T-cell (primary cell): ENCODE measurements around the gene WDR55. TPM values are rescaled to one million over a fixed set of nuclear protein-coding genes. Genes with fewer than 3 reads are reported as not detected.
"Not testable (repeated sequence)": the region's sequence is repeated elsewhere in the genome, so short reads cannot be mapped to it uniquely, and the experiment has no call there.

Experiments used
- ATAC-seq, 4 experiments: fragments of 200-7000 bp in 3 of 4; fragments of 150-1000 bp in 1 of 4; cut with Tn5 transposase; replicated peaks in 1 of 4; 1 replicate in 3 of 4; 2 replicates in 1 of 4; pipeline ENCODE4 v1.10.0; 2021; ENCODE audit warnings: moderate library complexity in 3 of 4, mild to moderate bottlenecking in 2 of 4, moderate number of reproducible peaks in 1 of 4
- CTCF ChIA-PET, 2 donors: fragments of 300-600 bp; sonication (Branson Sonifier 250); formaldehyde crosslinking; loops; one replicate each; lab custom pipeline; 2022; ENCODE audit warnings: antibody characterized with exemption in 2 of 2; lab: Charles Lee
- POLR2A ChIA-PET, 2 donors: fragments of 300-600 bp; sonication (Branson Sonifier 250); formaldehyde crosslinking; loops; one replicate each; lab custom pipeline; 2022; ENCODE audit warnings: antibody characterized with exemption in 2 of 2; lab: Charles Lee
- DNase-seq, 35 experiments: peaks; one replicate each; pipeline versions ENCODE4 v3.0.0 to v3.0.0-alpha.2; 2013 to 2023
- H3K27ac ChIP-seq: one replicate; pipeline ENCODE4 v1.5.1; 2013; ENCODE audit warnings: low read length
- H3K27me3 ChIP-seq, 2 experiments: replicated peaks in 1 of 2; 1 replicate in 1 of 2; 2 replicates in 1 of 2; pipeline versions ENCODE4 v1.6.1 to v1.7.0; 2013; ENCODE audit warnings: low read length in 1 of 2, mixed read lengths in 1 of 2; ENCODE audit not compliant: control insufficient read depth in 2 of 2, insufficient read depth in 2 of 2; ENCODE audit errors: extremely low read depth in 1 of 2
- H3K36me3 ChIP-seq, 2 donors: 1 replicate in 1 of 2; 2 replicates in 1 of 2; pipeline versions ENCODE4 v1.6.1 to v1.7.0; 2013; ENCODE audit warnings: low read length in 1 of 2; ENCODE audit not compliant: control insufficient read depth in 2 of 2, insufficient read depth in 1 of 2; ENCODE audit errors: extremely low read depth in 1 of 2
- H3K4me1 ChIP-seq, 2 experiments: 1 replicate in 1 of 2; 2 replicates in 1 of 2; pipeline versions ENCODE4 v1.6.1 to v1.7.0; 2013; ENCODE audit warnings: low read length in 2 of 2, mixed read lengths in 1 of 2; ENCODE audit not compliant: insufficient read depth in 2 of 2, control insufficient read depth in 1 of 2; ENCODE audit errors: extremely low read depth in 1 of 2
- H3K4me3 ChIP-seq, 2 donors: 1 replicate in 1 of 2; 2 replicates in 1 of 2; pipeline versions ENCODE4 v1.5.1 to v1.7.0; 2013; ENCODE audit warnings: mild to moderate bottlenecking in 2 of 2, low read length in 1 of 2, moderate library complexity in 1 of 2; ENCODE audit not compliant: control insufficient read depth in 1 of 2; ENCODE audit errors: extremely low read depth in 1 of 2
- H3K9me3 ChIP-seq: 2 replicates; pipeline ENCODE4 v1.7.0; 2013
- H3K27ac Mint-ChIP-seq, 2 donors: one replicate each; pipeline ENCODE4 v1.8.0; 2020 to 2021; ENCODE audit warnings: mild to moderate bottlenecking in 2 of 2, mixed read lengths in 2 of 2
- H3K27me3 Mint-ChIP-seq, 2 donors: one replicate each; pipeline ENCODE4 v1.8.0; 2021 to 2022; ENCODE audit warnings: mixed read lengths in 2 of 2
- H3K36me3 Mint-ChIP-seq: one replicate; pipeline ENCODE4 v1.8.0; 2021; ENCODE audit warnings: mixed read lengths
- H3K4me1 Mint-ChIP-seq, 3 donors: one replicate each; pipeline ENCODE4 v1.8.0; 2020 to 2022; ENCODE audit warnings: mixed read lengths in 3 of 3, mild to moderate bottlenecking in 1 of 3
- H3K4me3 Mint-ChIP-seq, 3 donors: one replicate each; pipeline ENCODE4 v1.8.0; 2020 to 2022; ENCODE audit warnings: mild to moderate bottlenecking in 3 of 3, mixed read lengths in 3 of 3, moderate library complexity in 3 of 3
- H3K9me3 Mint-ChIP-seq, 3 donors: one replicate each; pipeline ENCODE4 v1.8.0; 2020 to 2022; ENCODE audit warnings: mixed read lengths in 3 of 3
- WGBS: methylation state at CpG from one replicate; pipeline ENCODE4 v1.1.5; 2013; ENCODE audit warnings: missing lambda C conversion rate; ENCODE audit not compliant: insufficient coverage; 5-methylcytosine and 5-hydroxymethylcytosine counted together
- total RNA-seq, 35 experiments: library from RNA in 6 of 35; stranded (reverse) in 6 of 35; fragments of 120-200 nt in 1 of 35; gene quantifications; one replicate each; pipeline versions ENCODE4 v1.2.1 to v1.2.4 and lab custom pipeline; 2013 to 2026

WDR55 gene
- total RNA-seq, result 10 to 100 TPM; 36.6 to 50.9 (median 42.9) TPM
- total RNA-seq (2013), result 23.5 TPM
- total RNA-seq (lab: John Stamatoyannopoulos, UW), result 57.7 to 111 (median 73.9) reads per million in 29 experiments

GRCh38 chr5:140664359-140665119, at the start of gene WDR55:
Gene WDR55, plus strand, starts transcription at chr5:140664904. Its CDS starts 9 bp downstream, at chr5:140664913.
- H3K36me3 Mint-ChIP-seq, result peaks cover 59% of the 10 kb centered on the region
- ATAC-seq (peak; percentile 94 to 97 (median 94)), DNase-seq (peak; percentile 88 to 99 (median 96))
- peaks cover 19 to 64% of the 10 kb centered on the region in 2 donors for H3K36me3 ChIP-seq
- no peaks in the 10 kb centered on the region for H3K9me3 ChIP-seq
- peaks cover 33 to 35% (median 33%) of the 10 kb centered on the region in 3 donors for H3K4me1 Mint-ChIP-seq
- H3K27ac Mint-ChIP-seq, result peak within 1 kb of the TSS; percentile 98
- CTCF ChIA-PET, result interaction anchor here in 1 of 2 donors (1.2 kb wide), 1 partner anchor 17 kb away, joined by 6 read pairs; the partner anchor contains the start of genes IK and NDUFA2
- H3K4me3 Mint-ChIP-seq, result peak within 1 kb of the TSS; percentile 97 to 100 (median 98)
- H3K27me3 ChIP-seq, result no peaks in the 10 kb centered on the region
- H3K4me1 ChIP-seq, result peaks cover 6 to 24% of the 10 kb centered on the region in 2 experiments
- no peaks in the 10 kb centered on the region for H3K27me3 Mint-ChIP-seq
- peak within 1 kb of the TSS; percentile 96 to 97 for H3K4me3 ChIP-seq
- H3K27ac ChIP-seq, result peak within 1 kb of the TSS; percentile 97
- POLR2A ChIA-PET, result interaction anchor here (0.6 to 1.5 kb wide), 4 partner anchors 10 to 40 kb away, joined by 3 to 16 read pairs (median 4); partner anchors contain the start of genes IK (in 1 of the 2), NDUFA2 (in 1 of the 2) and ZMAT2 (in 1 of the 2)
- no peaks in the 10 kb centered on the region for H3K9me3 Mint-ChIP-seq
- 0% methylated on average over 48 of the region's 54 CpGs for WGBS

DNA sequence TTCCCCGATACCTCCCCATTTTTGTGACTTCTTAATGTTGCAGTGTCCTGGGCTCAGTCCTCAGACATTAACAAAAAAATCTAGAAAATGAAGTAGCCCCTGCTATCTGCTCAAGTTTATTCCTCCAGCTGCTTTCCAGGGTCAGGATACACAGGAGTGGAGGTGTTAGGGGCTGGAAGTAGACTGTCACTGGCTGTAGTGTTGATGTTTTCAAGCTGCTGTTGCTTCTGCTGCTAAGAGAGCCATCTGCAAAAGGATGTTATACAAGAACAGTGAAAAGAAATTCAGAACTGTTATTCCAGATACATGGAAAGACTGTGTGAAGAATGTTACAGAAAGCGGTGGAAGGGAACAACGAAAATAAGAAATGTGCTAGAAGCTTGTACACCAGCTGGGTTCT, 42.4 kb upstream of the WDR55 start:
- ATAC-seq, result no peak
- peaks cover 0 to 5% of the 10 kb centered on the region in 2 experiments for H3K27me3 ChIP-seq
- no peaks in the 10 kb centered on the region for H3K36me3 Mint-ChIP-seq
- H3K4me3 Mint-ChIP-seq, result no peak overlapping the region
- H3K27me3 Mint-ChIP-seq, result peaks cover 3 to 14% of the 10 kb centered on the region in 2 donors
- CTCF ChIA-PET, result interaction anchor here in 1 of 2 donors (0.6 kb wide), 1 partner anchor 234 kb away, joined by 3 read pairs; no protein-coding TSS in a partner anchor
- no peak overlapping the region for H3K27ac ChIP-seq
- POLR2A ChIA-PET, result interaction anchor here in 1 of 2 donors (1.0 kb wide), 1 partner anchor 57 kb away, joined by 4 read pairs; no protein-coding TSS in a partner anchor
- no peaks in the 10 kb centered on the region for H3K4me1 Mint-ChIP-seq
- no peaks in the 10 kb centered on the region for H3K36me3 ChIP-seq
- 92% methylated on average over 2 of the region's 3 CpGs for WGBS
- H3K4me3 ChIP-seq, result no peak overlapping the region
- DNase-seq, result no peak
- no peaks in the 10 kb centered on the region for H3K9me3 Mint-ChIP-seq
- no peaks in the 10 kb centered on the region for H3K4me1 ChIP-seq
- no peak overlapping the region for H3K27ac Mint-ChIP-seq
- H3K9me3 ChIP-seq, result no peaks in the 10 kb centered on the region

- H3K4me3 ChIP-seq, H3K27ac ChIP-seq, CTCF ChIA-PET, H3K9me3 ChIP-seq, H3K4me3 Mint-ChIP-seq, H3K27me3 ChIP-seq, H3K36me3 Mint-ChIP-seq, ATAC-seq, H3K4me1 ChIP-seq, H3K9me3 Mint-ChIP-seq, H3K27ac Mint-ChIP-seq, H3K4me1 Mint-ChIP-seq, H3K36me3 ChIP-seq, DNase-seq: not testable (repeated sequence)
- POLR2A ChIA-PET, result interaction anchor here in 1 of 2 donors (1.0 kb wide), 1 partner anchor 58 kb away, joined by 4 read pairs; no protein-coding TSS in a partner anchor
- H3K27me3 Mint-ChIP-seq, result peaks cover 7 to 10% of the 10 kb centered on the region in 2 donors
Measured at GRCh38 chr5:140623061-140623460, 41.6 kb upstream of the WDR55 start.

- CTCF ChIA-PET, H3K4me3 Mint-ChIP-seq, H3K36me3 Mint-ChIP-seq: not testable (repeated sequence)
Measured at GRCh38 chr5:140624886-140625285, 39.8 kb upstream of the WDR55 start.

GRCh38 chr5:140627972-140628371, 36.7 kb upstream of the WDR55 start:
- peaks cover 0 to 7% of the 10 kb centered on the region in 2 donors for H3K27me3 Mint-ChIP-seq
- Histone ChIP-seq H3K27me3 (peaks cover 0 to 12% of the 10 kb centered on the region in 2 experiments), H3K27ac (no peak overlapping the region), H3K36me3 (no peaks in the 10 kb centered on the region), H3K9me3 (no peaks in the 10 kb centered on the region), H3K4me3 (no peak overlapping the region), H3K4me1 (peaks cover 0 to 15% of the 10 kb centered on the region in 2 experiments)
- H3K9me3 Mint-ChIP-seq, result peaks cover 0 to 4% (median 0%) of the 10 kb centered on the region in 3 donors
- H3K27ac Mint-ChIP-seq, result no peak overlapping the region
- no peak overlapping the region for H3K4me3 Mint-ChIP-seq
- 100% methylated on average over 3 of the region's 6 CpGs for whole genome bisulfite sequencing
- no peak for ATAC-seq
- H3K4me1 Mint-ChIP-seq, result peaks cover 7 to 15% (median 11%) of the 10 kb centered on the region in 3 donors
- no peak for DNase-seq
- ChIA-PET CTCF (interaction anchor here in 1 of 2 donors (0.6 kb wide), 1 partner anchor 233 kb away, joined by 6 read pairs; no protein-coding TSS in a partner anchor), POLR2A (no interaction called here)
- no peaks in the 10 kb centered on the region for H3K36me3 Mint-ChIP-seq

More at GRCh38 chr5:140624886-140625285, 39.8 kb upstream of the WDR55 start:
- H3K36me3 ChIP-seq, H3K4me3 ChIP-seq, H3K4me1 ChIP-seq, H3K27ac Mint-ChIP-seq, H3K4me1 Mint-ChIP-seq, POLR2A ChIA-PET, H3K27ac ChIP-seq, H3K27me3 ChIP-seq, H3K9me3 ChIP-seq, DNase-seq, ATAC-seq, H3K9me3 Mint-ChIP-seq: not testable (repeated sequence)
- peaks cover 4 to 10% of the 10 kb centered on the region in 2 donors for H3K27me3 Mint-ChIP-seq
- WGBS, result 100% methylated on average over 4 of the region's 10 CpGs

DNA sequence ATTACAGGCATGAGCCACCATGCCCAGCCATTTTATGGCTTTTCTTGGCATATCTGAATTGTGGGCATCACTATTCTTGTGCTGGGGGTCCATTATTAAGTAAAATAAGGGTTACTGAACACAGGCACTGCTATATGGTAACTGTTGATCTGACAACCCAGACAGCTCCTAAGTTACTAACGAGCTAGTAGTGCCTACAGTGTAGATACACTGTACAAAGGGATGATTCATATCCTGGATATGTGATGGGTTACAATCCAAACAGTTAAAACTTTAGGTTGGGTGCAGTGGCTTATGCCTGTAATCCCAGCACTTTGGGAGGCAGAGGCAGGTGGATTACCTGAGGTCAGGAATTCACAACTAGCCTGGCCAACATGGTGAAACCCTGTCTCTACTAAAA, 36.0 kb upstream of the WDR55 start:
- Histone ChIP-seq H3K4me3 (no peak overlapping the region), H3K36me3 (no peaks in the 10 kb centered on the region), H3K4me1 (peaks cover 0 to 19% of the 10 kb centered on the region in 2 experiments), H3K27me3 (peaks cover 0 to 14% of the 10 kb centered on the region in 2 experiments), H3K9me3 (no peaks in the 10 kb centered on the region), H3K27ac (no peak overlapping the region)
- WGBS, result no CpG with 5 or more reads among the region's 1 CpG
- CTCF ChIA-PET, result no interaction called here
- no peak for DNase-seq
- H3K27me3 Mint-ChIP-seq, result peaks cover 0 to 7% of the 10 kb centered on the region in 2 donors
- H3K9me3 Mint-ChIP-seq, result peaks cover 0 to 4% (median 0%) of the 10 kb centered on the region in 3 donors
- no peak for ATAC-seq
- H3K4me1 Mint-ChIP-seq, result peaks cover 14 to 21% (median 18%) of the 10 kb centered on the region in 3 donors
- no peak overlapping the region for H3K27ac Mint-ChIP-seq
- no peak overlapping the region for H3K4me3 Mint-ChIP-seq
- H3K36me3 Mint-ChIP-seq, result no peaks in the 10 kb centered on the region
- POLR2A ChIA-PET, result no interaction called here
